Transverse colon (tissue), 3 donors: ENCODE measurements around the gene EHMT1.

ENCODE experiments used
- EP300 ChIP-seq: sonication (generic); formaldehyde crosslinking; IDR thresholded peaks from one replicate; pipeline ENCODE4 v1.6.1; 2017; ENCODE audit warnings: antibody characterized with exemption, low read depth
- POLR2A ChIP-seq: fragments of 450-650 bp; IDR thresholded peaks from one replicate; pipeline ENCODE4 v1.6.1; 2016; ENCODE audit warnings: antibody characterized with exemption, mild to moderate bottlenecking, moderate library complexity
- TF ChIP-seq, protein P1 (sequence below), 5 experiments: fragments of 200-600 bp in 3 of 5; fragments of 450-650 bp in 2 of 5; sonication (generic) in 3 of 5; IDR thresholded peaks; 1 replicate in 2 of 5; 2 replicates in 3 of 5; pipeline ENCODE4 v1.5.1; 2016 to 2017; ENCODE audit warnings: antibody characterized with exemption in 5 of 5, inconsistent platforms in 3 of 5, mild to moderate bottlenecking in 2 of 5, moderate library complexity in 1 of 5

DNA sequence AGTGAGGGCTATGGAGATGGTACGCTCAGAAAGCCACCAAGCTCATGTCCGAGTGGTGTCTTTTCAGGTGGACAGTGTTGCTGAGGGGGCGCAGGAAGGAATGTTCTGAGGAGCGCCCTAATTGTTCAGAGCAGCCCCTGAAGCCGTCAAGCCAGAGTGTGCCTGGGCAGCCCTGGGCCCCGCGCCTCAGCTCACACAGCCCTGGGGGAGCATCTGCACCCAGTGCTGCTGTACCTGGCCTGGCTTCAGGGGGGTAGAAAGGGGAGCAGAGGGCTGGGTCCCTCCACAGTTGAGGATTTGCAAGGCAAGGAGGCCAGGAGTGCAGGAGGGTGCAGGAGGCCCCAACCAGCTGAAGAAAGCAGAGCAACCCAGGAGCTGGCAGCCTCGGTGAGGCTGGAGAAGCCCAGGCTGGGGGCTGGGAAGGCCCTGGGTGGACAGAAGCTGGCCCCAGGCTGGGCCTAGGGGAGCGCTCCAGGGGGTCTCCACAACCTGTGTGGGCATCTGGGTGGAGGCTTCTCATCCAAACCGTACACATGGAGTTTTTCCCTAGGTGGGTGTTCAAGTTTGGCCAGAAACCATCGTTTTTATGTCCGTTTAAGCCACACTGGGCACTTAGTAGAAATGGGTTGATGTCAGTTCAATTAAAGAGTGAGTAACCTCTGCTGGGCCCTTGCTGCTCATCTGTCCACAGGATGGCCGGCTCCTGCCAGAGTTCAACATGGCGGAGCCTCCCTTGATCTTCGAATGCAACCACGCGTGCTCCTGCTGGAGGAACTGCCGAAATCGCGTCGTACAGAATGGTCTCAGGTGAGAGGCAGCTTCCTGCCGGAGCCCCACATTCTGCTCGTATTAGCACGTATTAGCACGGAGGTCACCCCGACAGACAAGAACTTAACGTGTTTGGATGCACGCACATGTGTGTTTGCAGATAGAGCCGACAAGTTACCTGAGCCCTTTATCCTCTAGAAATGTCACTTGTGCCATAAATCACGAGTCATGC is 196.8 kb downstream of the EHMT1 start:
- TF ChIP-seq, protein P1, sequence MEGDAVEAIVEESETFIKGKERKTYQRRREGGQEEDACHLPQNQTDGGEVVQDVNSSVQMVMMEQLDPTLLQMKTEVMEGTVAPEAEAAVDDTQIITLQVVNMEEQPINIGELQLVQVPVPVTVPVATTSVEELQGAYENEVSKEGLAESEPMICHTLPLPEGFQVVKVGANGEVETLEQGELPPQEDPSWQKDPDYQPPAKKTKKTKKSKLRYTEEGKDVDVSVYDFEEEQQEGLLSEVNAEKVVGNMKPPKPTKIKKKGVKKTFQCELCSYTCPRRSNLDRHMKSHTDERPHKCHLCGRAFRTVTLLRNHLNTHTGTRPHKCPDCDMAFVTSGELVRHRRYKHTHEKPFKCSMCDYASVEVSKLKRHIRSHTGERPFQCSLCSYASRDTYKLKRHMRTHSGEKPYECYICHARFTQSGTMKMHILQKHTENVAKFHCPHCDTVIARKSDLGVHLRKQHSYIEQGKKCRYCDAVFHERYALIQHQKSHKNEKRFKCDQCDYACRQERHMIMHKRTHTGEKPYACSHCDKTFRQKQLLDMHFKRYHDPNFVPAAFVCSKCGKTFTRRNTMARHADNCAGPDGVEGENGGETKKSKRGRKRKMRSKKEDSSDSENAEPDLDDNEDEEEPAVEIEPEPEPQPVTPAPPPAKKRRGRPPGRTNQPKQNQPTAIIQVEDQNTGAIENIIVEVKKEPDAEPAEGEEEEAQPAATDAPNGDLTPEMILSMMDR (IDR thresholded peaks at IDR 0.05): no peak
- TF ChIP-seq EP300 (no peak), POLR2A (no peak)
